Aorta (tissue), 5 donors: ENCODE results near the gene BEX4. TPM values are rescaled to one million over a fixed set of nuclear protein-coding genes. Genes with fewer than 3 reads are reported as not detected.
"Not testable (repeated sequence)": the region's sequence is repeated elsewhere in the genome, so short reads cannot be mapped to it uniquely, and the experiment has no call there.

Experiments used
- ATAC-seq: fragments of 200-7000 bp; cut with Tn5 transposase; one replicate; pipeline ENCODE4 v1.9.1; 2022; ENCODE audit warnings: moderate library complexity; ENCODE audit not compliant: low FRiP score
- DNase-seq, 2 donors: peaks; one replicate each; pipeline ENCODE4 v3.0.0-alpha.2; 2020
- H3K27ac ChIP-seq, 2 donors: one replicate each; pipeline ENCODE4 v1.5.1; 2013; ENCODE audit warnings: low read length in 2 of 2, mild to moderate bottlenecking in 2 of 2, moderate library complexity in 2 of 2, control low read depth in 1 of 2, inconsistent platforms in 1 of 2, low read depth in 1 of 2
- H3K27me3 ChIP-seq, 2 donors: one replicate each; pipeline ENCODE4 v1.6.1; 2013; ENCODE audit warnings: control low read depth in 1 of 2, low read length in 1 of 2, mild to moderate bottlenecking in 1 of 2, moderate library complexity in 1 of 2; ENCODE audit not compliant: insufficient read depth in 2 of 2, control insufficient read depth in 1 of 2
- H3K36me3 ChIP-seq, 2 donors: one replicate each; pipeline ENCODE4 v1.6.1; 2013; ENCODE audit warnings: control low read depth in 1 of 2, low read length in 1 of 2, mild to moderate bottlenecking in 1 of 2; ENCODE audit not compliant: insufficient read depth in 2 of 2, control insufficient read depth in 1 of 2
- H3K4me1 ChIP-seq, 2 donors: one replicate each; pipeline ENCODE4 v1.6.1; 2013; ENCODE audit warnings: low read length in 2 of 2, control low read depth in 1 of 2, mild to moderate bottlenecking in 1 of 2, moderate library complexity in 1 of 2; ENCODE audit not compliant: insufficient read depth in 2 of 2, control insufficient read depth in 1 of 2
- H3K4me3 ChIP-seq, 2 donors: one replicate each; pipeline ENCODE4 v1.5.1; 2013; ENCODE audit warnings: low read length in 2 of 2, control low read depth in 1 of 2, mild to moderate bottlenecking in 1 of 2
- H3K9me3 ChIP-seq: one replicate; pipeline ENCODE4 v1.6.1; 2013; ENCODE audit warnings: mild to moderate bottlenecking, low read length; ENCODE audit not compliant: control insufficient read depth
- WGBS, 2 donors: extraction: QIAGEN DNeasy Blood & Tissue Kit; methylation state at CpG; one replicate each; pipeline ENCODE4 v1.1.7; 2013; 5-methylcytosine and 5-hydroxymethylcytosine counted together
- intact Hi-C, 2 donors: fragments of 100-400 bp; cut with DNase I; formaldehyde crosslinking; loops; one replicate each; pipeline versions ENCODE4 v1.14.2 to v1.15.0; 2022
- polyA plus RNA-seq, 2 donors: library from polyadenylated mRNA; stranded (reverse); fragments of 200-250 nt; gene quantifications; one replicate each; pipeline ENCODE4 v1.2.3, GENCODE V29; 2013
- total RNA-seq, 2 donors: library from RNA; stranded (reverse); fragmentation: NEBNext Ultra II Directional; extraction: Animal tissue kit (Norgen Biotek cat#: 25700); gene quantifications; one replicate each; pipeline ENCODE4 v1.2.1, GENCODE V29; 2021
- donor health status: healthy with polysubstance abuse.
- donor health status: Bipolar disorder and iron deficiency.
- donor health status: DM: no; HTN: no; CAD: no.
- donor health status: DM: no; HTN: no; CAD: no.
- donor health status: DM: yes; HTN: yes; CAD: no.

The BEX4 gene
- total and polyA plus RNA-seq, 4 donors: 30.6 to 61.7 (median 40.7) TPM

GRCh38 chrX:103225918-103226317 lies 11.0 kb downstream of the BEX4 start:
- 75 to 94% methylated on average over 4 of the region's 4 CpGs for WGBS, 2 donors
- ATAC-seq, H3K36me3 ChIP-seq, H3K4me1 ChIP-seq, H3K4me3 ChIP-seq, H3K27ac ChIP-seq, intact Hi-C loops, H3K27me3 ChIP-seq, DNase-seq, H3K9me3 ChIP-seq: not testable (repeated sequence)

- ATAC-seq (no peak), DNase-seq (no peak)
- intact Hi-C loops: no loop called here
- Histone ChIP-seq H3K9me3 (no peaks in the 10 kb centered on the region), H3K27ac (no peak overlapping the region), H3K36me3 (no peaks in the 10 kb centered on the region), H3K4me1 (no peaks in the 10 kb centered on the region), H3K27me3 (no peaks in the 10 kb centered on the region), H3K4me3 (no peak overlapping the region)
- WGBS, 2 donors: 80 to 86% methylated on average over 2 of the region's 2 CpGs
These were observed 18.4 kb downstream of the BEX4 start for GRCh38 chrX:103233263-103233662.

GRCh38 chrX:103234869-103235268 lies 20.0 kb downstream of the BEX4 start:
- intact Hi-C loops: no loop called here
- H3K27me3 ChIP-seq: no peaks in the 10 kb centered on the region
- DNase-seq (no peak), ATAC-seq (no peak)
- no peaks in the 10 kb centered on the region for H3K36me3 ChIP-seq
- no peak overlapping the region for H3K27ac ChIP-seq
- H3K9me3 ChIP-seq: no peaks in the 10 kb centered on the region
- 66 to 88% methylated on average over 1 of the region's 1 CpG for WGBS, 2 donors
- no peaks in the 10 kb centered on the region for H3K4me1 ChIP-seq
- no peak overlapping the region for H3K4me3 ChIP-seq

GRCh38 chrX:103235608-103236007 lies 20.7 kb downstream of the BEX4 start:
- intact Hi-C loops, H3K4me1 ChIP-seq, H3K27me3 ChIP-seq, ATAC-seq, H3K36me3 ChIP-seq, DNase-seq, H3K27ac ChIP-seq, H3K9me3 ChIP-seq, H3K4me3 ChIP-seq: not testable (repeated sequence)
- 48 to 59% methylated on average over 2 of the region's 2 CpGs for WGBS, 2 donors

GRCh38 chrX:103236296-103236695 lies 21.4 kb downstream of the BEX4 start:
- DNase-seq (no peak), ATAC-seq (no peak)
- no peak overlapping the region for H3K4me3 ChIP-seq
- H3K27me3 ChIP-seq: no peaks in the 10 kb centered on the region
- no peaks in the 10 kb centered on the region for H3K9me3 ChIP-seq
- no peaks in the 10 kb centered on the region for H3K36me3 ChIP-seq
- no peak overlapping the region for H3K27ac ChIP-seq
- intact Hi-C loops: no loop called here
- H3K4me1 ChIP-seq: no peaks in the 10 kb centered on the region
- WGBS, 2 donors: 82 to 94% methylated on average over 1 of the region's 1 CpG

- H3K27ac ChIP-seq: no peak overlapping the region
- intact Hi-C loops: no loop called here
- DNase-seq (no peak), ATAC-seq (no peak)
- H3K36me3 ChIP-seq: no peaks in the 10 kb centered on the region
- no peaks in the 10 kb centered on the region for H3K9me3 ChIP-seq
- H3K4me1 ChIP-seq: no peaks in the 10 kb centered on the region
- H3K27me3 ChIP-seq: no peaks in the 10 kb centered on the region
- no peak overlapping the region for H3K4me3 ChIP-seq
These were observed 25.2 kb downstream of the BEX4 start for GRCh38 chrX:103240155-103240554.

GRCh38 chrX:103248553-103248952 lies 33.6 kb downstream of the BEX4 start:
- DNase-seq (no peak), ATAC-seq (no peak)
- Histone ChIP-seq H3K27ac (no peak overlapping the region), H3K36me3 (no peaks in the 10 kb centered on the region), H3K4me3 (no peak overlapping the region), H3K9me3 (no peaks in the 10 kb centered on the region), H3K4me1 (no peaks in the 10 kb centered on the region), H3K27me3 (no peaks in the 10 kb centered on the region)
- intact Hi-C loops: no loop called here

GRCh38 chrX:103249805-103250204 lies 34.9 kb downstream of the BEX4 start:
- Histone ChIP-seq H3K36me3 (no peaks in the 10 kb centered on the region), H3K27me3 (no peaks in the 10 kb centered on the region), H3K4me1 (no peaks in the 10 kb centered on the region), H3K9me3 (no peaks in the 10 kb centered on the region), H3K27ac (no peak overlapping the region), H3K4me3 (no peak overlapping the region)
- WGBS, 2 donors: 62 to 84% methylated on average over 1 of the region's 1 CpG
- DNase-seq (no peak), ATAC-seq (no peak)
- intact Hi-C loops: no loop called here

GRCh38 chrX:103250977-103251376 lies 36.1 kb downstream of the BEX4 start:
- Histone ChIP-seq H3K27ac (no peak overlapping the region), H3K27me3 (no peaks in the 10 kb centered on the region), H3K9me3 (no peaks in the 10 kb centered on the region), H3K4me3 (no peak overlapping the region), H3K36me3 (no peaks in the 10 kb centered on the region), H3K4me1 (no peaks in the 10 kb centered on the region)
- DNase-seq: no peak
- intact Hi-C loops: no loop called here
- ATAC-seq: no peak
- 51 to 65% methylated on average over 5 of the region's 5 CpGs for WGBS, 2 donors
